SJSA1 (cell line): Measurements from ENCODE around the gene KRTAP10-2. TPM values are rescaled to one million over a fixed set of nuclear protein-coding genes. Genes with fewer than 3 reads are reported as not detected.

Experiments
- DNase-seq, 2 experiments: peaks; one replicate each; pipeline ENCODE4 v3.0.0-alpha.2; 2015 to 2020; ENCODE audit warnings: low spot score in 2 of 2, low read depth in 1 of 2
- H3K27ac ChIP-seq: fragments of 250-450 bp; sonication (Bioruptor Pico); 2 replicates; pipeline ENCODE4 v1.5.1; 2020; ENCODE audit warnings: mild to moderate bottlenecking, moderate library complexity
- H3K27me3 ChIP-seq: fragments of 250-450 bp; sonication (Bioruptor Pico); replicated peaks from 2 replicates; pipeline ENCODE4 v1.5.1; 2020; ENCODE audit warnings: mild to moderate bottlenecking, moderate library complexity
- H3K36me3 ChIP-seq: fragments of 250-450 bp; sonication (Bioruptor Pico); 2 replicates; pipeline ENCODE4 v1.5.1; 2020; ENCODE audit warnings: mild to moderate bottlenecking
- H3K4me1 ChIP-seq: fragments of 250-450 bp; sonication (Bioruptor Pico); replicated peaks from 2 replicates; pipeline ENCODE4 v1.6.1; 2021; ENCODE audit warnings: mild to moderate bottlenecking
- H3K4me3 ChIP-seq: fragments of 250-450 bp; sonication (Bioruptor Pico); 2 replicates; pipeline ENCODE4 v1.5.1; 2020; ENCODE audit warnings: mild to moderate bottlenecking
- H3K9me3 ChIP-seq: fragments of 250-450 bp; sonication (Bioruptor Pico); replicated peaks from 2 replicates; pipeline ENCODE4 v1.5.1; 2020; ENCODE audit warnings: mild to moderate bottlenecking
- total RNA-seq: library from RNA; depleted of rRNA; stranded (reverse); fragments of >200 nt; shearing (Covaris generic); gene quantifications from 2 replicates; pipeline ENCODE4 v1.2.3, GENCODE V29; 2014

Gene KRTAP10-2
- total RNA-seq, 1 experiment from 2014 or later: not detected

DNA sequence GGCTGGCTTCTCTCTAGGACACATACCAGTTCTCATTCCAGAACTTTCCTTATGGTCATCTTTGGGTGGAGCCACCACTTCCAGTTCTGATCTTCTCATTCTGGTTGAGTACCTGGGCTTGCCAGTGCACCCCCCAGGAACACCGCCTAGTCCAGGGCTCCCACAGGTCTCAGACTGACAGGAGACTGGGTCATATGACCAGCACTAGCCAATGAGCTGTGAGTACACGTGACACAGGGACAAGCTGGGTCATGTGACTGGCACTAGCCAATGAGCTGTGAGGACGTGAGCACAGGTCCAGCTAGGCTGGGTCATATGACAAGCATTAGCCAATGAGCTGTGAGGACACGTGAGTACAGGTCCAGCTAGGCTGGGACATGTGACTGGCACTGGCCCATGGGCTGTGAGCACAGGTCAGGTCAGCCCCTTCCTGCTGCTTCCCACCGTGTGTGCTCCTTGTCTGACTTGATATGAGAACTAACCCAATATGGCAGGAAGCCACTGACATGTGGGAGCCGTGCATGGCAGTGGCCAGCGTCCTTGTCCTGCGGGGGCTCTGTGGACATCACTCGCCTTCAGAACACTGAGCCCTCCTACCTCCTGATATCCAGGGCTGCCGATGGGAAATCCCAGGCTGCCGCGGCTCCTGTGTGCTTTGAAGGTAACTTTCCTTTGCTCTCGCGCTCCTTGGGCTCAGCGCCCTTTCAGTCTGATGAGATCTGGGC lies 34.0 kb downstream of the KRTAP10-2 start:
- Histone ChIP-seq H3K4me3 (no peak overlapping the region), H3K36me3 (no peaks in the 10 kb centered on the region), H3K27me3 (no peaks in the 10 kb centered on the region), H3K4me1 (no peaks in the 10 kb centered on the region), H3K27ac (no peak overlapping the region), H3K9me3 (no peaks in the 10 kb centered on the region; the same call in 1 of the 2 replicates)
- DNase-seq: no peak

DNA sequence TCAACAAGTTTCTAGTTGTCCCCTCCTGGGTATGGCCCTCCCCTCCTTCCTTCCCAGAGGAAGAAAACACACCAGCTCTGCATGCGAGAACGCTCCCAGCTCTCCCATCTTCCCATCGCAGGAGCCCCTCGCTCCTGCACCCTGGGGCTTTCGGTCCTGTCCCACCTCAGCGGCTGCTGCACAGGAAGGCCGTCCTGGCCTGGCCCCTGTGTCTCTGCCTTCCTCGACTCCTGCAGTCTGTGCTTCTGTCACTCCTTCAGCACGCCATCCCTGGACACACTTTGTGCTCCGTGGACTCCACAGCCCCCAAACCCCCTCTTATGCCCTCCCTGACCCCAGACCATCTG lies 34.5 kb downstream of the KRTAP10-2 start:
- Histone ChIP-seq H3K4me3 (no peak overlapping the region), H3K4me1 (no peaks in the 10 kb centered on the region), H3K9me3 (no peaks in the 10 kb centered on the region; the same call in 1 of the 2 replicates), H3K36me3 (no peaks in the 10 kb centered on the region), H3K27ac (no peak overlapping the region), H3K27me3 (no peaks in the 10 kb centered on the region)
- no peak for DNase-seq

DNA sequence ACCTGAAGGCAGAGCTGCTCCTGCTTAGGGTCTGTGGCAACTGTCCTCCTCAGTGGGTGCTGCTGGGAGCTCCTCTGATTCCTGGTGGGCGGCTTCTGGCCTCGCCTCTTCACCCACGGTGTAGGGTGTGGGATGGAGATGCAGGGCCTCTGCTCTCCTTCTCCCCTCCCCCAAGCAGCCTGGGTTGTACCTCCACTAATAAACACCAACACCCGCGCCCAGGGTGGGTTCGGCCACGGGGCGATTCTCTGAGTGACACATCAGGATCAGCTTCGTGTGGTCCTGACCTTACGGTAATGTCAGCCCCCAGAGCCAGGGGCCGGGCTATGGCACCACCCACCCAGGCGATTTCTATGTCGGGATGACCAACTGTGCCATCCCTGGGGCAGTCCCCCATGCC lies 35.0 kb downstream of the KRTAP10-2 start:
- no peaks in the 10 kb centered on the region for H3K36me3 ChIP-seq
- no peaks in the 10 kb centered on the region; the same call in 1 of the 2 replicates for H3K9me3 ChIP-seq
- no peaks in the 10 kb centered on the region for H3K27me3 ChIP-seq
- DNase-seq: no peak
- no peak overlapping the region for H3K4me3 ChIP-seq
- H3K27ac ChIP-seq: no peak overlapping the region
- no peaks in the 10 kb centered on the region for H3K4me1 ChIP-seq

DNA sequence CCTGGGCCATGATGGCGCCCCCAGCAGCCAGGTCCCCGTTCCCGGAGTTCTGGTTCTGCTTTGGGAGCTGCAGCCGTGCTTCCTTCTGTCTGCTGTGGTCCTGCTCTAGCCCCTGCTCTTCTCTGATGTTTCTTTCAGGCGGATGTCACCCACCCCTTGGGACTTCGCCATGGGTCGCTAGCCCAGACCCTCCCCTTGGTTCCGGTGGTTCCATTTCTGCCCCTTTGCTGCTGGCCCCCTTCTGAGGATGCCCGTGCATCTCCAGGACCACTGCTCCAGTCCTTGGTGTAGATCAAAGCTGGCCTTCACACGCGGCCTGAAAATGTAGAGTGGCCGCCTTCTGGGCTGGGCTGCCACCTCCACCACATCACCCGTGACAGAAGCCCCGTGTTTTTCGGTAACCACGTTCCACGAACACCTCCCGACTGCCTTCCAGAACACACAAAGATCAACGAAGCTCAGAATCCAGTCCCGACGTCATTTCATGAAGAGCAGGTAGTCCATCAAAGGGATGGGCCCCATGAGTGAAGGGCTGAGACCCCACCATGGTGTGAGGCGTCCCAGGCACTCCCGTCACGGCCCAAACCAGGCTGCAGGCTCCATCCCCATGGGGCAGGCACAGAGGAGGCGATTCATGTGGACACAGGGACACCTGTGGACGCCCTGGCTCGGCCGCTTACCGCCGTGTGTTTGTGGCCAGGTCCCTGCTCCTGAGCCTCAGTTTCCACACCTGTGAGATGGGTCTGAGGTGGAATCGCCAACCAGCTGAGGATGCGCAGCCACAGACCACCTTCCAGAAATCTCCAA lies 35.7 kb downstream of the KRTAP10-2 start:
- Histone ChIP-seq H3K9me3 (no peaks in the 10 kb centered on the region; the same call in 1 of the 2 replicates), H3K27me3 (no peaks in the 10 kb centered on the region), H3K27ac (no peak overlapping the region), H3K36me3 (no peaks in the 10 kb centered on the region), H3K4me3 (no peak overlapping the region), H3K4me1 (no peaks in the 10 kb centered on the region)
- no peak for DNase-seq

DNA sequence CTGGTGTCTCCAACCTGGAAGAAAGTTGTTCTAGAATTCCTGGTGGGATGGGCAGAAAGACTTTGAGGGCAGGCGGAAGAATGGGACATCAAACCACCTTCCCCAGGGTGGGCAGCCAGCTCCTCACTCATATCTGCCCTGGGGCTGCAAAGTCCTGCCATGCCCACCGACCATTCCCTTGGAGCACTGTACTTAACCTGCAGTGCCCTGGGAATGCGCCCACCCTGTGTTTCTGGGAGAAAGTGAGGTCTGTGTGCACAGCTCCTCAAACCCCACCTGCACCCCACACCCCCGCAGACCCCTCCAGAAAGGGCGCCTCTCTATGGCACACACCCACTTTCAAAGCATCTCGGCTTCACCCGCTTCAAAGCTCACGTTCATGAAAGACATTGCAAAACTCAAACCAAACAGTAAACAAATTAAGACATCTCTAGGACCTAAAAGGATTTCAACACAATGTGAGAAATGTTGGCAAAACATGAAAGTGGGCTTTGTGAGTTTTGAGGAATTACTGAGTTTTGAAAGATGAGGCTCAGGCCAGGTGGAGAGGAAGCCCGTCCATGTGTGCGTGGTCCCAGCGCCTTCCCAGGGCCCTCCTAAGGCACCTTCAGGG lies 36.5 kb downstream of the KRTAP10-2 start:
- Histone ChIP-seq H3K27me3 (no peaks in the 10 kb centered on the region), H3K4me3 (no peak overlapping the region), H3K36me3 (no peaks in the 10 kb centered on the region), H3K9me3 (no peaks in the 10 kb centered on the region; the same call in 1 of the 2 replicates), H3K4me1 (no peaks in the 10 kb centered on the region), H3K27ac (no peak overlapping the region)
- no peak for DNase-seq

DNA sequence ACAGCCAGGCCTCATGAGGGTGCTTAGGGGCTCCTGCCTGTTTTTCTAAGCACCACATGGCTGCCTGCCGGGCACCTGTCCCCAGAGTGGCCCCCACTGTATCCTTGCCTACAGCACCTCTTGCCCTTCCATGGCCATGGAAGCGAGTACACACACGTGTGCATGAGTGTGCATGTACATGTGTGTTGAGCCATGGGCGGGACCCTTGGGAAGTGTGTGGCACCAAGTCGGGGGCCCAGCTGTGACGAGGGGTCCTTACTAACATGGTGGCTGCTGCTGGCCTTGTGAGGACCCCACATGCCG lies 37.1 kb downstream of the KRTAP10-2 start:
- Histone ChIP-seq H3K27me3 (no peaks in the 10 kb centered on the region), H3K4me1 (no peaks in the 10 kb centered on the region), H3K9me3 (no peaks in the 10 kb centered on the region), H3K36me3 (no peaks in the 10 kb centered on the region), H3K4me3 (no peak overlapping the region), H3K27ac (no peak overlapping the region)
- no peak for DNase-seq

DNA sequence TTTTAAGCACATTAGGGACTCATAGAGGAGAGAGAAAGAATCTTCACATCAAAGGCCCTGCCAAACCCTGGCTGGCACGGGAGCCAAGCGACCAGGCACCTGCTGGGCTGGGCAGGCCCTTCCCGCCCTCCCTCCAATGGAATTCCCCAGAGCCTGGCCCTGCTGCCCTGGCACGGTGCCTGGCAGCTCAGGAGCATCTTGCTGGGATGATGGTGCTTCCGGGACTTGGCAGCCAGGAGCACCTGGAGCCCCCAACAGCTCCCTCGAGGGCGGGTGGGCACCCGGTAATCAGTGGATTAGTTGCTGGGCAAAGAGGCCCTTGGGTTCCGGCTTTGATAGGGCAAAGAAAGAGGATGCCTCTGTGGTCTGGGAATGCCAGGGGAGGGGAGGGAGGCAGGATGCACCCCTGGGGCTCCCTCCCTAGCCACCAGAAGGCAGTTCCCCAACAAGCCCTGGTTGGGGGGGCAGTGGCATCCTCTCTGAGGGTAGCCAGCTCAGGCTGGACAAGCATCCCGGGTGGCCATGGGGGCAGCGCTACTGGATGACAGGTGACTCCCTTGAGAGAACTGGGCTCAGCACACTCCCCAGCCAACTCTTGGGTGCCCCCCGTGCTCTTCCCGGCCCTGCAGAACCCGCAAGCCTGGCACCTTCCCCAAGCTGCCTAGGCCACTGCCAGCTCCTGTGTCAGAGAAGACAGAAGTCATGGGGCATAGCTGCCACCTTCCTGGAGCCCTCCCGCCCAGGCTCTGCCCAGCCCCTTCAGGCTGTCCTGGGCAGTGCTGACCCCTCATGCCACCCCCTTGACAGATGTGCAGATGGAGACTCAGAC lies 37.7 kb downstream of the KRTAP10-2 start:
- no peak for DNase-seq
- no peaks in the 10 kb centered on the region for H3K27me3 ChIP-seq
- no peak overlapping the region for H3K4me3 ChIP-seq
- no peaks in the 10 kb centered on the region for H3K9me3 ChIP-seq
- no peak overlapping the region for H3K27ac ChIP-seq
- no peaks in the 10 kb centered on the region for H3K4me1 ChIP-seq
- H3K36me3 ChIP-seq: no peaks in the 10 kb centered on the region

DNA sequence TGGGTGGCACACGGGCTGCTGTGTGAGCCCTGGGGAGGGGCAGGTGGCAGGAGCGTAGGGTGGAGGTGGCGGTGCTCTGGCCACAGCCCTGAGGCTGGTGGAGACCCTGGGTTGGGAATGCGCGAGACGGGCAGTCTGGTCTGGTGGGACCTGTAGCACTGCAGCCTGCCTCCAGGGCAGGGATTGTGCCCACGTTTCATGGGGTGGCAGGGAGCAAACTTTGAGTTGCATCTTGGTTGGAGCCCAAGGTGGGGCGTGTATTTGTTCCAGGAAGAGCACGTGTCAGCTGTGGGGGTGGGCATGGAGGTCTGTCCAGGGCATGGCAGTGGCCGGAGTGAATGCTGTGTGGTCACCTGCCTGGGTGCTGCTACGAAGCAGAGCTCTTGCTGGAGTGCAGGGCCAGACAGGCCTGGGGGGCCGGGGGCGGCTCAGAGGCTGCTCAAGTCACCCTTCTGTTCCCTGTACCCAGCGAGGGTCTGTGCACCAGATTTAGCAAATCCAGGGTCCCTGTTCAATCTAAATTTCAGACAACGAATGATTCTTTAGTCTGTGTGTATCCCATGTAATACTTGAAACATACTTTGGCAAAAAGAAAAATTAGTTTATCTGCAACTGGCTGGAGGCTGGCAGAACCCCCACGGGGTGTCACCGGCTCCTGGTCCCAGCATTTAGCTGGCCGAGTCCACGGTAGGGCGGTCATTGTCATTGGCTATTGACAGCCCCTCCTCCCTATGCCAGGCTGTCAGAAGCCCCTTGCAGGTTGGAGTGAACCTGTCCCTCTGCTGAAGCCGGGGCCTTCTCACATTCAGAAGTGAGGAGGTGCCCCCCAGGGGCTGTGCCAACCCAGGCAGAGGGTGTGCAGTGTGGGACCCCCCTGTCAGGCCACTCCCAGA lies 38.6 kb downstream of the KRTAP10-2 start:
- H3K27me3 ChIP-seq: no peaks in the 10 kb centered on the region; the same call in 1 of the 2 replicates
- no peaks in the 10 kb centered on the region for H3K36me3 ChIP-seq
- H3K27ac ChIP-seq: no peak overlapping the region
- no peak overlapping the region for H3K4me3 ChIP-seq
- H3K9me3 ChIP-seq: no peaks in the 10 kb centered on the region
- no peak for DNase-seq
- H3K4me1 ChIP-seq: no peaks in the 10 kb centered on the region

DNA sequence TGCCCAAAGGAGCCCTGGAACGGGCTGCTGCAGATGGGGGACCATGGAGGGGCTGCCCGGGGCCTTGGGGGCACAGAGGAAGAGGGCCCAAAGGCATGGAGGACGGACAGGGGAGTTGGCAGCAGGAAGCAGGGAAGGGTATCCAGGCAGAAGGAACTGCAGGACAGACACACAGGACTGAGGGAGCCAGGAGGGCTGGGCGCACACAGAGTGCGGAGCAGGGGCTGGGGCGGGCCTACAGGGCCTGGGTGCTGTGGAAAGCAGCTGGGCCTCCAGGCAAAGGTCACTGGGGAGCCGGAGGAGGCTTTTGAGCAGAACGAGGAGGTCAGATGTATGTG lies 39.4 kb downstream of the KRTAP10-2 start:
- Histone ChIP-seq H3K4me1 (no peaks in the 10 kb centered on the region), H3K9me3 (no peaks in the 10 kb centered on the region), H3K4me3 (no peak overlapping the region), H3K36me3 (no peaks in the 10 kb centered on the region), H3K27me3 (no peaks in the 10 kb centered on the region; the same call in 1 of the 2 replicates), H3K27ac (no peak overlapping the region)
- DNase-seq: no peak

DNA sequence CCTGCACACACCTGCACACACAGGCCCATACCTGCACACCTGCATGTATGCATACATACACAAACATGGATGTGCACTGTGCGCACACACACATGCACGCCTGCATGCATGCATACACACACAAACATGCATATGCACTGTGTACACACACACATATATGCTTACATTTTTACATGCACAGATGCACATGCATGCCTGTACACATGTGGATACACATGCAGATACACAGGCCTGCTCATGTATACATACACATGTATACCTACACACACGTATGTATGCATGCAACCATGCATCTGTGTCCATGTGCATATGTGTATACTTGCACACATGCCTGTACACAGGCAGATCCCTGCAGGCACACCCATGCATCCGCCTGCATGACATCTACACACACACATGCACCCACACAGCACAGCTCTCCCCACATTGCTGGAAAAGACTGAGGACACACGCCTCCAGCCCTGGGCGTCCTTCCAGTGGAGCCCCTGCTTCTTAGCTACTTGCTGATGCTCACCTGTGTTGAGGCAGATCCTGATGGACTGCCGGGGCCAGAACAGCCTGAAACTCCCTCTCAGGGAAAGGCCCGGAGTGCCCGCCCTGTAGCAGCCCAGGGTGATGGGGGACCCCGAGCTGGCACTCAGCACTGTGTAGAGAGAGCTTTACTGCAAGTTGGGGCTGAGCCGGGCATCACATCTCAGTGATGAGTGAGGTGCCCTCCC lies 39.9 kb downstream of the KRTAP10-2 start:
- Histone ChIP-seq H3K27ac (no peak overlapping the region), H3K9me3 (no peaks in the 10 kb centered on the region), H3K4me3 (no peak overlapping the region), H3K36me3 (no peaks in the 10 kb centered on the region), H3K4me1 (no peaks in the 10 kb centered on the region), H3K27me3 (no peaks in the 10 kb centered on the region; the same call in 1 of the 2 replicates)
- no peak for DNase-seq

DNA sequence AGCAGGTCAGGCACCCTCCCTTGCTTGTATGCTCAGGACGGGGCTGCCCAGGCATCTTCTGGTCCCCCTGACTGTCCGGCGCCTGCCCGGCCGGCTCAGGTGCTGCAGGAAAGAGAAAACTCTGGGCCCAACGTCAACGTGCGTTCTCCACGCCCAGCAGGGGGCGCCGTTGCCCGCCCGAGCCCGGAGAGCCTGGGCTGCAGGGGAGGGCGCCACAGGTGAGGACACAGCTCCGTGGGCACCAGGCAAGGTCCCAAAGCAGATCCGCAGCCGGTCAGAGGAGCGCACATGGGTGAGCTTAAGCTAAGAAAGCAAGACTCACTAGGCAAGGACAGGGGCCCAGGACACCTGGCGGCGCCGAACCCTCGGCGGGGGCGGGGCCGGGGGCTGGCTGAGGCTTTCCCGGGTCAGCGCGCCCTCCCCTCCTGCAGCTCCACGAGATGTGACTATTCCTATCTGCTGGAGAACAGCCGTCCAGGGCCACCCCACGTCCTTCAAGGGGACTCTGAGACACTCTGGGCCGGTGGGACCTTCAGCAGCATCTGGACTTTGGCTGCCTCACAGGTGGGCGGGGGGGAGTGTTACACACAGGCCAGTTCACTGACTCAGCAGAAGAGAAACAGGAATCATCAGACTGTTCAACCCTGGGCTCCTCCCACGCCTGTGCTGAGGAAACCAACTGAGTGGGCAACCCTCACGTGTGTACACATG lies 40.6 kb downstream of the KRTAP10-2 start:
- Histone ChIP-seq H3K27ac (no peak overlapping the region), H3K27me3 (no peaks in the 10 kb centered on the region; the same call in 1 of the 2 replicates), H3K4me3 (no peak overlapping the region), H3K9me3 (no peaks in the 10 kb centered on the region), H3K4me1 (no peaks in the 10 kb centered on the region), H3K36me3 (no peaks in the 10 kb centered on the region)
- peak in 1 of 2 experiments; percentile 23 for DNase-seq

DNA sequence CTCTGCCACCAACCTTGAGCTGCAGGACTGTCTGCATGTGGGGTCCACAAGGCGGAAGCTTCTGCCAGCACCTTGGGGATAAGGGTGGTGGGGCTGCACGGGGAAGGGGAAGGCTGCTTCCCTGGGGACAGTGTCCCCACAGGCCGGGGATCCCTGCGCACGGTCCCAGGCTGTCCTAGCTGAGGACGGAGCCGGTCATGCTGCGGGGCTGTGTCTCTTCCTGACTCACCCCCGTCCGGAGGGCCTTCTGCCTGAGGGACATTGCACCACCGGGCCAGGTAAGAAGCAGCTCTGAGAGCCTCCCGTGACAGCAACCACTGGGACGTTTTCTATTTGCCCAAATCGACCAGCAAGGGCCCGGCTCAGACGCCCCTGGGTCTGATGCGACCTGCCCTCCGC lies 41.2 kb downstream of the KRTAP10-2 start:
- no peak for DNase-seq
- no peaks in the 10 kb centered on the region for H3K4me1 ChIP-seq
- H3K9me3 ChIP-seq: no peaks in the 10 kb centered on the region
- no peaks in the 10 kb centered on the region for H3K36me3 ChIP-seq
- H3K27ac ChIP-seq: no peak overlapping the region
- H3K27me3 ChIP-seq: no peaks in the 10 kb centered on the region; the same call in 1 of the 2 replicates
- H3K4me3 ChIP-seq: no peak overlapping the region
